ENCODE results near the gene SPEM2. TPM values are rescaled to one million over a fixed set of nuclear protein-coding genes. Genes with fewer than 3 reads are reported as not detected.

SPEM2 gene
- not detected for total RNA-seq

DNA sequence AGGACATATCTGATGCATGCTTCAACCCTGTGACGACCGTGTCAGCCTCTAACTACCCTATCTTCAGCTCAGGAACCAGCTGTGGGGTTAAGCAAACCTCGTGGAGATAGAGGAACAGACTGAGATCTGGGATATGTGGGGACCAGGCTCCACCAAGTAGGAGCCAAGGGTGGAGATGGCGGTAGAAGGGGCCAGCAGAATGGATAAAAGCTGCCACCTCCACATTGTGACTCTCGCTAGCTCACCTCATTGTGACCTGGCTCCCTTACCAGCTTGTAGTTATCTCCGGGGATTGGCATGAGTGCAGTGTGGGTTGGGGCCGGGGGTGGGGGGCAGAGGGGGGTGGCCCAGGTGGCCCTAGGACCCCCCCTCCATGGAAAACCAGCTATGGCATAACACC lies at the start of gene SPEM2:
Gene SPEM2, plus strand, starts transcription at position 301 of the 400 bp plus-strand sequence. Its CDS starts 73 bp downstream, at position 374.
- ATAC-seq = no peak

DNA sequence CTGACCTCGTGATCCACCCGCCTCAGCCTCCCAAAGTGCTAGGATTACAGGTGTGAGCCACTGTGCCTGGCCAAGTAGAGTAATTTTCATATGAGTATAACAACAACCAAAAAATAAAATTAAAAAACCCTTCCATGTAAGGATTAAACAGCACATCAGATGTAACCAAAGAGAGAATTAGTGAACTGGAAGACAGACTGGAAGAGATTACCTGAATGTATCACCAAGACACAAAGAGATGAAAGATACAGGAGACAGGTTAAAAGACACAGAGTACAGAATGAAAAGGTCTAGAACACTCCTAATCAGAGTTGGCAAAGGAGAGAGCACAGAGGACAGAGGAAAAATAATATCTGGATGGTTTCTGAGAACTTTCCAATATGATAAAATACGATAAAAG lies 46.3 kb upstream of the SPEM2 start:
- ATAC-seq = no peak

DNA sequence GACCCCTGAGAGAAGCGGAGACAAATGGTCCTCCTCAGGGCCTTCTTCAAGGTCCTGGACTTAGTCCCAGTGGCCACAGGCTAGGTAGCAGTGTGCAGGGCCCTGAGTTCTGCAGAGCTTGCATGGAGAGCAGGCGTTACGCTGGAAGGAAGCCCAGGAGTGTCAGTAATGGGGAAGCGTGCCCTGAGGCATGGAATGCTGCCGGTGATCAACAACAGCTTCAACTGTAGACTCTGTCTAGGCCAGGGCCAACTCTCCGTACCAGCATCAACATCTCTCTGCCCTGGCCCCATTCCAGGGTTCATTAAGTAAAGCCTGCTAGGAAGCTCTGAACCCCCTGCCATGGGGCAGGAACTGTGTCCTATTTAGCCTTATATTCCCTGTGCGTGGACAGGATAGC lies 45.1 kb upstream of the SPEM2 start:
- ATAC-seq = peak; percentile 27

GRCh38 chr17:7380855-7381683 lies 44.3 kb upstream of the SPEM2 start, which contains the start of gene TNK1:
Gene TNK1, plus strand, starts transcription at chr17:7381089. Its CDS starts 1,838 bp downstream, at chr17:7382927.
- peak; percentile 74 for ATAC-seq

DNA sequence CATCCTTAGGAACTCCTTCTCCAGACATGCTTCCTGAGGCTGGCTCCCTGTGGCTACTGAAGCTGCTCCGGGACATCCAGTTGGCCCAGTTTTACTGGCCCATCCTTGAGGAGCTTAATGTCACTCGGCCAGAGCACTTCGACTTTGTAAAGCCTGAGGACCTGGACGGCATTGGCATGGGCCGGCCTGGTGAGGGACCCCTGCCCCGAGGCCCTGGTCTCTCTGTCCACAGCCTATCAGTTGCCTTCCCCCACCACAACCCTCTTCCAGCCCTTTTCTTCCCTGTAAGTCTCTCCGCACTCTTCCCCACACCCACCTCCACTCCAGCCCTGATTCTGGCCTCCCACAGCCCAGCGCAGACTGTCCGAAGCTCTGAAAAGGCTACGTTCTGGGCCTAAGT lies 42.5 kb upstream of the SPEM2 start:
- ATAC-seq = no peak

DNA sequence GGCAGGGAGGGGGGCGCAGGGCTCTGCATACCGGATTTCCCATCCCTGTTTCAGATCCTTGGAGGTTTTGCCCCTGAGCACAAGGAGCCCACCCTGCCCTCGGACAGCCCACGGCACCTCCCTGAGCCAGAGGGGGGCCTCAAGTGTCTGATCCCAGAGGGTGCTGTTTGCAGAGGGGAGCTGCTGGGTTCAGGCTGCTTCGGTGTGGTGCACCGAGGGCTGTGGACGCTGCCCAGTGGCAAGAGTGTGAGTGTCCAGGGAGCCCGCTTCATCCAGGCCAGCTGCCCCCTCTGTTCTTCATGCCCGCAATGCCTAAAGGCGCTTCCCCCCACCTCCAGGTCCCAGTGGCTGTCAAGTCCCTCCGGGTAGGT lies 42.1 kb upstream of the SPEM2 start:
- no peak for ATAC-seq

GRCh38 chr17:7383742-7384488 lies 41.5 kb upstream of the SPEM2 start:
- peak; percentile 31 for ATAC-seq

GRCh38 chr17:7384489-7385081 lies 40.8 kb upstream of the SPEM2 start:
- ATAC-seq = no peak

GRCh38 chr17:7388856-7389255 lies 36.6 kb upstream of the SPEM2 start:
- ATAC-seq = no peak

- no peak for ATAC-seq
Observed at GRCh38 chr17:7389924-7390910, 35.2 kb upstream of the SPEM2 start.

DNA sequence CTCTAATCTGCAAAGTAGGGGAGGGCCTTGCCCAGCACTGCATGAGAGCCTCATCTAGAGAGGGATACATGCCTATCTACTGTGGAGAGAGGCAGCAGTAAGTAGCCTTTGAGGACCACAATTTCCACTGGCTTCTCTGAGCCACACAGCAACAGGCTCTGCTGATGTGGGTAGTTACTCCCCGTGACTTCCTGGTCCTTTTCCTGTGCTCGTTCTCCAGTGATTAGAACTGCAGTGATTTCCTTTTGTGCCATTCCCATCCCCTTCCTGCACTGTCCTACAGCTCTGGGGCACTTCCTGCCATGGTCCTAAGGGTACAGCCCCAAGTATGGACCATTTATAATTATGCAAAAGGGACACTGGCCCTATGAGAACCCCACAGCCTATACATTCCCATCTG lies 34.1 kb upstream of the SPEM2 start:
- no peak for ATAC-seq

GRCh38 chr17:7392696-7393612 lies 32.5 kb upstream of the SPEM2 start:
- ATAC-seq = no peak

- peak; percentile 50 for ATAC-seq
Observed at GRCh38 chr17:7393613-7394451, 31.6 kb upstream of the SPEM2 start.

- ATAC-seq = peak; percentile 87
Observed at GRCh38 chr17:7394452-7395191, 30.8 kb upstream of the SPEM2 start, which contains the start of gene PLSCR3. Gene PLSCR3, minus strand, starts transcription at chr17:7394525. Its CDS starts 415 bp downstream, at chr17:7394110.

GRCh38 chr17:7396147-7396546 lies 29.3 kb upstream of the SPEM2 start:
- no peak for ATAC-seq

DNA sequence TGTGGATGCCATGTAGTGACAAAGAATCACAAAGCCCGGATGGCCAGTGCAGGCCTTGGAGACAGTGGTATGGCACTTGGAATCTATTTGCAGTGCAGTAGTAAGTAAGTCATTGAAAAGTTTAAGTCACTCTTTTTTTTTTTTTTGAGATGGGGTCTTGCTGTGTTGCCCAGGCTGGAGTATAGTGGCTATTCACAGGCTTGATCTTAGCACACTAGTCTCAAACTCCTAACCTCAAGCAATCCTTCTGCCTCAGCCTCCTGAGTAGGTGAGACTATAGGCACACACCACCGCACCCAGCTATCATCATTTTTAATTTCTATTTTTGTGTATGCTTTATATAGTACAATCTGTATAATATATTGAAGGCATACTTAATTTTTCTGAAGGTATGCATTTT lies 26.8 kb upstream of the SPEM2 start:
- ATAC-seq = no peak

GRCh38 chr17:7403043-7403726 lies 22.2 kb upstream of the SPEM2 start:
- no peak for ATAC-seq

DNA sequence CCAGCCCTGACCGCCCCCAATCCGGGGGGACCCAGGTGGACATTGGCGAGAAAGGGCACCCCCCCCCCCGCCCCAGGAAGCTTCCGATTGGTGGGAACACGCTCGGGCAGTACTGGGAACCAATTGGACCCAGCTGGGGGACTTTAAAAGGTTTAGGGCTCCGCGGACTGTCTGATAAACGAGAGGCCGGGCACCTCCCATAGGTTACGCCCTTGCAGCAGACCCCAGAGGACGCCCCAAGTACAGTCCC lies 21.8 kb upstream of the SPEM2 start:
- ATAC-seq = no peak

All from esophagus mucosa (tissue), 1 donor.